H1 (cell line): ENCODE data around the gene ATG9B. TPM values are rescaled to one million over a fixed set of nuclear protein-coding genes. Genes with fewer than 3 reads are reported as not detected.

ENCODE experiments used
- CTCF ChIA-PET: fragments of 300-600 bp; sonication (Branson Sonifier 250); formaldehyde crosslinking; loops from one replicate; lab custom pipeline; 2021; ENCODE audit not compliant: partially characterized antibody; lab: Charles Lee
- POLR2A ChIA-PET: fragments of 300-600 bp; sonication (Branson Sonifier 250); formaldehyde crosslinking; loops from one replicate; lab custom pipeline; 2021; ENCODE audit warnings: inconsistent platforms; ENCODE audit not compliant: partially characterized antibody; lab: Charles Lee
- DNase-seq, 2 experiments: peaks; one replicate each; pipeline versions ENCODE4 v3.0.0 to v3.0.0-alpha.2; 2010 to 2022; ENCODE audit warnings: low spot score in 2 of 2, low read depth in 1 of 2, mixed read lengths in 1 of 2
- FAIRE-seq: peaks from 2 replicates; lab custom pipeline; 2011; peaks lifted over from hg19 to GRCh38; lab: Jason Lieb, UNC
- H2AFZ ChIP-seq: 2 replicates; pipeline ENCODE4 v1.8.1; 2012; ENCODE audit warnings: low read length, inconsistent platforms
- H2AK5ac ChIP-seq: 2 replicates; pipeline ENCODE4 v1.6.1; 2013; ENCODE audit warnings: low read depth, low read length
- H2BK120ac ChIP-seq: replicated peaks from 2 replicates; pipeline ENCODE3; 2013; ENCODE audit warnings: low read depth, low read length, inconsistent platforms
- H2BK12ac ChIP-seq: 2 replicates; pipeline ENCODE4 v1.6.1; 2013; ENCODE audit warnings: low read depth, low read length
- H2BK15ac ChIP-seq: 2 replicates; pipeline ENCODE4 v1.6.1; 2013; ENCODE audit warnings: low read length
- H2BK20ac ChIP-seq: 2 replicates; pipeline ENCODE4 v1.6.1; 2013; ENCODE audit warnings: low read length
- H2BK5ac ChIP-seq: 2 replicates; pipeline ENCODE4 v1.6.1; 2013; ENCODE audit warnings: low read depth, low read length
- H3K14ac ChIP-seq: 2 replicates; pipeline ENCODE4 v1.6.1; 2013; ENCODE audit warnings: inconsistent platforms; ENCODE audit not compliant: insufficient read length
- H3K18ac ChIP-seq: 2 replicates; pipeline ENCODE4 v1.6.1; 2013; ENCODE audit warnings: low read length; ENCODE audit errors: extremely low read depth
- H3K23ac ChIP-seq: 2 replicates; pipeline ENCODE4 v1.6.1; 2013; ENCODE audit warnings: inconsistent platforms; ENCODE audit not compliant: insufficient read length
- H3K23me2 ChIP-seq: 2 replicates; pipeline ENCODE4 v1.6.1; 2013; ENCODE audit warnings: low read depth, low read length
- H3K27ac ChIP-seq: 2 replicates; pipeline ENCODE4 v1.6.1; 2011; ENCODE audit warnings: low read depth, low read length, inconsistent platforms
- H3K27me3 ChIP-seq, 4 experiments: replicated peaks in 1 of 4; 1 replicate in 1 of 4; 2 replicates in 3 of 4; pipeline versions ENCODE4 v1.6.1 to v1.8.1; 2011 to 2013; ENCODE audit warnings: low read length in 3 of 4, mild to moderate bottlenecking in 3 of 4, inconsistent platforms in 2 of 4, mixed read lengths in 2 of 4, moderate library complexity in 1 of 4; ENCODE audit not compliant: control insufficient read depth in 3 of 4, insufficient read depth in 3 of 4; ENCODE audit errors: extremely low read depth in 1 of 4
- H3K36me3 ChIP-seq, 4 experiments: 2 replicates each; pipeline versions ENCODE4 v1.6.1 to v1.8.1; 2011 to 2013; ENCODE audit warnings: mild to moderate bottlenecking in 4 of 4, low read length in 3 of 4, moderate library complexity in 2 of 4, control low read depth in 1 of 4, inconsistent platforms in 1 of 4; ENCODE audit not compliant: insufficient read depth in 4 of 4, control insufficient read depth in 2 of 4
- H3K4ac ChIP-seq: replicated peaks from 2 replicates; pipeline ENCODE3; 2013; ENCODE audit warnings: low read length, low read depth, mixed read lengths, inconsistent platforms; ENCODE audit not compliant: insufficient read length
- H3K4me1 ChIP-seq, 4 experiments: replicated peaks in 1 of 4; 1 replicate in 1 of 4; 2 replicates in 3 of 4; pipeline versions ENCODE4 v1.6.1 to v1.8.1; 2011 to 2013; ENCODE audit warnings: low read length in 3 of 4, inconsistent platforms in 2 of 4, mixed read lengths in 1 of 4; ENCODE audit not compliant: insufficient read depth in 4 of 4, control insufficient read depth in 3 of 4
- H3K4me2 ChIP-seq, 2 experiments: 2 replicates each; pipeline versions ENCODE4 v1.6.1 to v1.8.1; 2011 to 2013; ENCODE audit warnings: low read depth in 2 of 2, low read length in 2 of 2, control low read depth in 1 of 2, inconsistent platforms in 1 of 2, mild to moderate bottlenecking in 1 of 2; ENCODE audit not compliant: insufficient read depth in 1 of 2
- H3K4me3 ChIP-seq, 4 experiments: fragments of 200-600, 300-600 bp in 1 of 4; sonication (generic), shearing (Covaris generic), sonication (Bioruptor Twin) in 1 of 4; 2 replicates each; pipeline versions ENCODE4 v1.5.1 to v1.8.1; 2011 to 2016; ENCODE audit warnings: low read length in 4 of 4, low read depth in 3 of 4, control low read depth in 2 of 4, inconsistent platforms in 2 of 4, mild to moderate bottlenecking in 2 of 4, mixed read lengths in 1 of 4, moderate library complexity in 1 of 4; ENCODE audit not compliant: insufficient read depth in 2 of 4; ENCODE audit errors: extremely low read depth in 1 of 4
- H3K56ac ChIP-seq: replicated peaks from 2 replicates; pipeline ENCODE3; 2013; ENCODE audit warnings: low read depth, mild to moderate bottlenecking, mixed read lengths, low read length, inconsistent platforms; ENCODE audit not compliant: insufficient read length
- H3K79me1 ChIP-seq: 2 replicates; pipeline ENCODE4 v1.6.1; 2013; ENCODE audit warnings: low read depth, low read length, control low read depth
- H3K79me2 ChIP-seq, 2 experiments: 2 replicates each; pipeline versions ENCODE4 v1.6.1 to v1.8.1; 2012 to 2013; ENCODE audit warnings: low read length in 2 of 2, mild to moderate bottlenecking in 2 of 2, inconsistent platforms in 1 of 2; ENCODE audit not compliant: insufficient read depth in 2 of 2, control insufficient read depth in 1 of 2
- H3K9ac ChIP-seq, 4 experiments: replicated peaks in 1 of 4; 1 replicate in 1 of 4; 2 replicates in 3 of 4; pipeline versions ENCODE4 v1.6.1 to v1.8.1; 2011 to 2013; ENCODE audit warnings: low read depth in 3 of 4, low read length in 3 of 4, control low read depth in 2 of 4, mild to moderate bottlenecking in 2 of 4, moderate library complexity in 2 of 4, inconsistent platforms in 1 of 4; ENCODE audit errors: extremely low read depth in 1 of 4
- H3K9me3 ChIP-seq, 2 experiments: 2 replicates each; pipeline versions ENCODE4 v1.6.1 to v1.8.1; 2012 to 2013; ENCODE audit warnings: mild to moderate bottlenecking in 2 of 2, moderate library complexity in 2 of 2, control low read depth in 1 of 2, inconsistent platforms in 1 of 2, low read depth in 1 of 2, low read length in 1 of 2, mixed read lengths in 1 of 2; ENCODE audit not compliant: insufficient read depth in 2 of 2
- H4K20me1 ChIP-seq, 2 experiments: replicated peaks in 1 of 2; 2 replicates each; pipeline versions ENCODE3 to v1.8.1; 2011 to 2013; ENCODE audit warnings: inconsistent platforms in 2 of 2, low read length in 2 of 2, mild to moderate bottlenecking in 1 of 2; ENCODE audit not compliant: insufficient read depth in 2 of 2, control insufficient read depth in 1 of 2
- H4K5ac ChIP-seq: 2 replicates; pipeline ENCODE4 v1.6.1; 2013; ENCODE audit warnings: low read length, low read depth, mixed read lengths, inconsistent platforms; ENCODE audit not compliant: insufficient read length
- H4K8ac ChIP-seq: 2 replicates; pipeline ENCODE4 v1.8.0; 2013; ENCODE audit warnings: mild to moderate bottlenecking, moderate library complexity, low read length, inconsistent platforms; ENCODE audit not compliant: insufficient read depth; ENCODE audit errors: extremely low read depth
- H4K91ac ChIP-seq: replicated peaks from 2 replicates; pipeline ENCODE3; 2013; ENCODE audit warnings: low read length, mixed read lengths, inconsistent platforms; ENCODE audit not compliant: insufficient read length
- CEBPB ChIP-seq: IDR thresholded peaks from 2 replicates; pipeline ENCODE4 v1.6.1; 2012; ENCODE audit warnings: low read depth, low read length
- CHD1 ChIP-seq: IDR thresholded peaks from 2 replicates; pipeline ENCODE4 v1.6.1; 2012; ENCODE audit warnings: low read depth, low read length, improper control_type of control experiment
- CTBP2 ChIP-seq: IDR thresholded peaks from 2 replicates; pipeline ENCODE4 v1.7.0; 2011; ENCODE audit warnings: borderline replicate concordance, mild to moderate bottlenecking, moderate library complexity, mixed read lengths, low read length; ENCODE audit not compliant: insufficient read depth, insufficient read length
- POLR2A ChIP-seq, 2 experiments: IDR thresholded peaks; 1 replicate in 1 of 2; 2 replicates in 1 of 2; pipeline ENCODE4 v1.6.1; 2011; ENCODE audit warnings: low read depth in 2 of 2, low read length in 2 of 2, mild to moderate bottlenecking in 2 of 2; ENCODE audit errors: control extremely low read depth in 1 of 2
- TCF12 ChIP-seq: IDR thresholded peaks from 2 replicates; pipeline ENCODE4 v1.6.1; 2011; ENCODE audit warnings: low read depth, mild to moderate bottlenecking, low read length
- WGBS, 2 experiments: shearing (Covaris generic) in 1 of 2; methylation state at CpG; one replicate each; pipeline versions ENCODE4 v1.1.6 to v1.1.7; 2013 to 2015; ENCODE audit warnings: low lambda C conversion rate in 2 of 2, mixed read lengths in 2 of 2, inconsistent platforms in 1 of 2, low coverage in 1 of 2, missing lambda C conversion rate in 1 of 2; ENCODE audit not compliant: insufficient replicate concordance in 2 of 2, insufficient coverage in 1 of 2, insufficient read length in 1 of 2; ENCODE audit errors: extremely low coverage in 1 of 2, missing lambda C conversion rate in 1 of 2; 5-methylcytosine and 5-hydroxymethylcytosine counted together
- polyA plus RNA-seq, 7 experiments: library from polyadenylated mRNA; depleted of rRNA in 3 of 7; stranded (reverse) in 5 of 7; unstranded in 2 of 7; fragments of >200 nt in 5 of 7; fragments of 200-250 nt in 2 of 7; gene quantifications; 1 replicate in 5 of 7; 2 replicates in 1 of 7; 4 replicates in 1 of 7; pipeline versions ENCODE4 v1.2.1 to v1.2.3, GENCODE V29; 2011 to 2013; ENCODE audit warnings: missing spikeins in 2 of 7, mixed read lengths in 2 of 7
- total RNA-seq: library from RNA; stranded (reverse); fragmentation: NEBNext Ultra II Directional; extraction: Animal tissue kit (Norgen Biotek cat#: 25700); gene quantifications from 2 replicates; pipeline ENCODE4 v1.2.1, GENCODE V29; 2021
- TF ChIP-seq, protein P1 (sequence below): IDR thresholded peaks from 2 replicates; pipeline ENCODE4 v1.6.1; 2012; ENCODE audit warnings: low read length, inconsistent platforms

ATG9B gene
- total and polyA plus RNA-seq, 2 of the 8 experiments (the other 6 are each of a cell fraction or from before 2014, with no cell fraction given), result 1.4 to 2.3 TPM

DNA sequence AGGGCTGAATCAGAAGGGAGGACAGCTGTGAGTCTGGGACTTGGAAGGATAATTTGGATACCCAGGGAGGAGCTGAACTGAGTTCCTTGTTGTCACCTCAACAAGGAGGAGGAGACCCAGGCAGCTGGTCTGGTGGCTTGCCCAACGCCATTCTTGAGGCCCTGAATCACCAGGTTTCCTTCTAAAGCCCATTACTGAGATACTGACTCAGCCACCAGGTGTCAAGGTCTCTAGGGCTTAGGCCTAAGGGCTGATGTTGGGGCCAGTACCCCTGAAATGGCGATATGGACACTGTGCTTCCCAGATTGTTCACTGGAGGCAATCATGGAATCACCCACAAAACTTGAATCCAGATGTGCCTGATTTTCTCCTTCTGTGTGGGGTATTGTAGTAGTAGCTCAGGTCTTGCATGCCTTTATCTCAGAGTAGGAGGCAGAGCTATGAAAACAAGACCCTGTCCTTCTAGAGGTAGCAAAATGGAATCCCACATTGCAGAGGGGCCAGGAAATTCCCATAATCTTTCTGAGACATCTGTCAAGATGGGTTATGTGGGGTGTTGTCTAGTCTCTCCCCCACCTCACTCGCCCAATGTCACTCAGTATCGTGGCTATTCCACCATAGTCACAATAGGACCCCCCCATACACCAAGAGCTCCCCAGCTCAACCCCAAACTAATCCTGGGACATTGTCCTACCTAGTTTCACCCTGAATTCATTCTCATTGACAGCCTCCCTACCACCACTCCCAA, 1.8 kb upstream of the ATG9B start:
- peaks cover 0 to 4% (median 3%) of the 10 kb centered on the region in 4 experiments; a peak in 4 of 7 replicates for H3K27me3 ChIP-seq
- no peak for DNase-seq
- H3K4ac ChIP-seq, result no peak overlapping the region
- no peak overlapping the region for H2BK5ac ChIP-seq
- no peaks in the 10 kb centered on the region for H3K79me2 ChIP-seq
- H3K18ac ChIP-seq, result no peak overlapping the region
- H3K4me2 ChIP-seq, result peak overlapping the region in 1 of 2 experiments; percentile 90; a peak in 1 of 4 replicates
- peak overlapping the region; percentile 60 for H2BK120ac ChIP-seq
- CTCF ChIA-PET, result interaction anchor here (0.5 to 2.3 kb wide), 7 partner anchors 9 to 146 kb away, joined by 3 to 12 read pairs (median 5); no protein-coding TSS in a partner anchor
- H3K27ac ChIP-seq, result no peak overlapping the region
- no peaks in the 10 kb centered on the region for H3K36me3 ChIP-seq
- H2AK5ac ChIP-seq, result no peak overlapping the region
- H3K9me3 ChIP-seq, result no peaks in the 10 kb centered on the region
- no peak overlapping the region for H4K8ac ChIP-seq
- peaks cover 0 to 4% (median 2%) of the 10 kb centered on the region in 4 experiments; a peak in 3 of 7 replicates for H3K4me1 ChIP-seq
- no peak overlapping the region for H3K9ac ChIP-seq
- no peak overlapping the region for H3K4me3 ChIP-seq
- no peak overlapping the region; the same call in 1 of the 2 replicates for H2BK12ac ChIP-seq
- FAIRE-seq, result no peak
- H3K79me1 ChIP-seq, result no peaks in the 10 kb centered on the region; the same call in 1 of the 2 replicates
- peaks cover 3% of the 10 kb centered on the region; the same call in 1 of the 2 replicates for H3K23me2 ChIP-seq
- no peak overlapping the region for H3K23ac ChIP-seq
- H4K5ac ChIP-seq, result peak overlapping the region; percentile 31
- H4K91ac ChIP-seq, result no peak overlapping the region
- 82% methylated on average over 4 of the region's 4 CpGs; no CpG with 5 or more reads in 1 of the 2 experiments for WGBS, 2 experiments
- H2AFZ ChIP-seq, result no peak overlapping the region
- no peak overlapping the region for H2BK15ac ChIP-seq
- H3K14ac ChIP-seq, result no peak overlapping the region
- no peak overlapping the region for H3K56ac ChIP-seq
- POLR2A ChIA-PET, result interaction anchor here (0.6 to 3.2 kb wide), 2 partner anchors 8 to 653 kb away, joined by 4 to 18 read pairs; no protein-coding TSS in a partner anchor
- no peak overlapping the region for H2BK20ac ChIP-seq
- H4K20me1 ChIP-seq, result no peaks in the 10 kb centered on the region
- TF ChIP-seq CTBP2, result no peak
- no peak for TF ChIP-seq TCF12
- TF ChIP-seq POLR2A (IDR thresholded peaks at IDR 0.05; ENCODE audit: control extremely low read depth in 1 of 2, low read depth in 2 of 2, low read length in 2 of 2), result no peak
- TF ChIP-seq CHD1, result no peak
- TF ChIP-seq CEBPB, result no peak
- TF ChIP-seq, protein P1, sequence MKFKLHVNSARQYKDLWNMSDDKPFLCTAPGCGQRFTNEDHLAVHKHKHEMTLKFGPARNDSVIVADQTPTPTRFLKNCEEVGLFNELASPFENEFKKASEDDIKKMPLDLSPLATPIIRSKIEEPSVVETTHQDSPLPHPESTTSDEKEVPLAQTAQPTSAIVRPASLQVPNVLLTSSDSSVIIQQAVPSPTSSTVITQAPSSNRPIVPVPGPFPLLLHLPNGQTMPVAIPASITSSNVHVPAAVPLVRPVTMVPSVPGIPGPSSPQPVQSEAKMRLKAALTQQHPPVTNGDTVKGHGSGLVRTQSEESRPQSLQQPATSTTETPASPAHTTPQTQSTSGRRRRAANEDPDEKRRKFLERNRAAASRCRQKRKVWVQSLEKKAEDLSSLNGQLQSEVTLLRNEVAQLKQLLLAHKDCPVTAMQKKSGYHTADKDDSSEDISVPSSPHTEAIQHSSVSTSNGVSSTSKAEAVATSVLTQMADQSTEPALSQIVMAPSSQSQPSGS, result no peak
